IPS-18c (cell line): ENCODE results near the gene RAB5B.

Source experiments
- H3K4me3 ChIP-seq: 2 replicates; pipeline ENCODE4 v1.7.0; 2013; ENCODE audit warnings: low read depth, mild to moderate bottlenecking, low read length, moderate library complexity; ENCODE audit not compliant: insufficient read depth
- H3K9me3 ChIP-seq: one replicate; pipeline ENCODE4 v1.6.1; 2013; ENCODE audit warnings: mild to moderate bottlenecking, low read length, moderate library complexity; ENCODE audit not compliant: control insufficient read depth, insufficient read depth

Gene RAB5B

DNA sequence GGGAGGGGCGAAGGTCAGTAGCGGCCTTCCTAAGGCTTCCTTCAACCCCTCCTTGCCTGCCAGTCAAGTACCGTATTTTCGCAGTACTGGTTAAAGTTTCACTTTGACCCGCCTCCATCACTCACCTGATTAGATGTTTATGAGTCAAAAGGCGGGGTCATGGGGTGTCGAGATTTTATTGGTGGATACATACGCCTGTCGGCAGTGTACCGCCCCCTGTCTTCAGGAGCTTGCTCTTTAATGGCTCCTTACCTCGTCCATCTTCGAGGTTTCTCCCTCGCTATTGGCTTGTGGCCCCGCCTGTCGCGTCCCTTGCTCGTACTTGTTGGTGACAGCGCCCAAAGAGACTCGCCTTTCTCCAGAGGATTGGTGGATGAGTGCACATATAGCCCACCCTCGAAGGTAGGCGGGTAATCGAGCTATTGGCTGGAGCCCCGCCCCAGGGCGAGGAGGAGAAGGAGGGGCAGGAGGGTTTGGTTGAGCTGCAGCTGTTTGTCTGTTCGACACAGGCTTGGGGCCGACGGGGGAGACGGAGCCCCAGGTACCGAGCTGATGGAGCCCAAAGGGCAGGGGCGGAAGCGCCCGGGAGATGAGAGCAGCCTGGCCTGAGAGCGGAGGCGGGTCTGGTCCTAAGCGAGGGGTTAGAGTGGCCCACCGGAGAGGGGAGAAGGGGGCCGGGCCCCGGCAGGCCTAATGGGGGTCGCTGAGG, at the start of gene RAB5B:
Gene RAB5B, plus strand, starts transcription at position 480 of the 709 bp plus-strand sequence. CDS start 12,883 bp downstream, outside the sequence.
- peaks cover 4% of the 10 kb centered on the region for H3K9me3 ChIP-seq

DNA sequence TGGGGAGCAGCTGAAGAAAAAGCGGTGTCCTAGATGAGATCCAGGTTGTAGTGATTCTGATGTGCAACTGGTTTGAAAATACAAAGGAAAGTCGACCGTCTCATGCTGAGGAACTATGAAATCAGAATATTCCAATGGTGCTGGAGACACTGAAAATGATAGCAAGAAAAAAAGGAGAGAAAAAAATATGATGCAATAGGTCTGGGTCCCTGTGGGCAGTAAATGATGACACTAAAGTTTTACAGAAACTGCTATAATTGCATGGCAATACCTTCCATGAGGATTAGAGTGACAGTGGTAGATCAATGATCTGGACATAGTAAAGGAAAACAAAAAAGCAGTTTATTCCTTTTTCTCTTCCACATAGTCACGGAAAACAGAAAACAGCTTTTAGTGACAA, 48.5 kb upstream of the RAB5B start:
- no peak overlapping the region for H3K4me3 ChIP-seq

More for the DNA sequence above, at the start of gene RAB5B:
- H3K4me3 ChIP-seq = peak within 1 kb of the TSS; percentile 98

DNA sequence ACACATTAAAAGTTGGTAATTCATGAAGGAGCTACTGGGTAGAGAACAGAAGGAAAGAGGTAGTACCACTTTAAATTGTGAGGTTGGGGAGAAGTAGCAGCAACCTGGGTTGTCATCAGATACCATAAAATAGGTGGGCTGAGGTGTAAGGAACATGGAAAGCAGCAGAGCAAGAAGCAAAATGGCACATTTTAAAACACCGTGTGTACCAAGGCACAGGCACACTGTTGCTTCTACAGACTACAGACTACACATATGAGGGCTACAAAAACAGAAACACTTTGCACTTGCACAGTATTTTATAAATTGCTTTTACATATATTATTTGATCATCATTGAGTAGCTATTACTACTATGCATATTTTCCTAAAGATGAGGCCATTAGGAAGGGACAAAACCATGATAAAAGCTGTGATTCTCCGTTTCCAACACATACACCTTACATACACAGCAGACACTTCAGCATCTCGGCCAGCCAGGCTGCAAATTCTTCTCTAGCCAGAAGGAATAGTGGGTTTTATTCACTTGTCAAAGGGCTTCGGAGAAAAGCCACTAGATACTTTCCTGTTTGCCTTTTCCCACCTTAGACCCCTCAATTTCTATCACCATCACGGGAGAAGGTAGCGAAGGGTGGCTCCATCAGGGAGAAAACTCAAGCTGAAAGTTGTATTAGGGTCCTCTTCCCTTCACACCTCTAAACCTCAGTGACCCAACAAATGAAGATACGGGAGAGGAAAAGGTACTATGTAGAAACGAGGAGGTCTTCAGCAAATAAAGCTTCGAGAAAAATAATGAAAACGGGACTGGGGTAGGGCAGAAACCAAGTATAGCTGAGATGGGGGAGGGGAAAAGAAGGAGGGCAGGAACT, 47.8 kb upstream of the RAB5B start:
- no peaks in the 10 kb centered on the region for H3K9me3 ChIP-seq
- H3K4me3 ChIP-seq = peak overlapping the region; percentile 77

More for the DNA sequence above, 48.5 kb upstream of the RAB5B start:
- H3K9me3 ChIP-seq = no peaks in the 10 kb centered on the region

DNA sequence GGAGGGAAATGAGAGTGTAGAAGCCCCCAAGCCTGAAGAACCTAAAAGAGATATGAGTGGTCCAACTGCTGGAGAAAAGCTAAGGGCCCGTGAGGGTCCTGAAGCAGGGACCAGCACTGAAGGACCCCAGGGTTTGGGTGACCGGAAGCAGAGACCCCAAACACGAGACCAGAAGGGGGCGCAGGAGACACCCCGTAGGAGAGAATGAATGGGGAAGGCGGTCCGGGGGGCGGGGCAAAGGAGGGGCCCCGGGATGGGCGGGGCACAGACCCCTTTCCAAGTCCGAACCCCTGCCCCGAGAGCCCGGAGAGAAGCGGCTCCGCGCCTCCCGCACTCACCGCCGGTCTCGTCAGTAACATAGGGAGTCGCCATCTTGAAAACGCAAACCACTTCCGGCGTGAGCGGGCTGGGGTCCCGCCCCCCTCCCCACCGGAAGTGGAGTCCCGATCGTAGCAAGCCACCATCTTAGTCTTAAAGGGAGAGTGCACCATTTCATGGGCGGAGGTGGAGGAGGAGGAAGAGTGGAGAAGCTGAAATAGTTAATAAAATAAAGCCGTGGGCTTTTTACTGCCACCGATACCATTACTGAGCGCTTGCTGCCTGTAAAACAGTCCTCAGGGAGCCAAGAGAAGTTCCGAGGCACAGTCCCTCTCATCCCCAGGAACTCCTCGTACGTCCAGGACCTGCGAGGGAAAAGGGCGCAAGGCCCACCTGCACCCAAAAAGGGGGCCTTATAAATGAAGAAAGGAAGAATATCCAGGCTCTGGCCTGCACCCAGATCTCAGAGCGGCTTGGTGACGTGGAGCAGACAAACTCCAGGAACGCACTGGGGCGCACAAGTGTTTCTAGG, 46.9 kb upstream of the RAB5B start:
- Histone ChIP-seq H3K9me3 (no peaks in the 10 kb centered on the region), H3K4me3 (peak overlapping the region; percentile 77)

DNA sequence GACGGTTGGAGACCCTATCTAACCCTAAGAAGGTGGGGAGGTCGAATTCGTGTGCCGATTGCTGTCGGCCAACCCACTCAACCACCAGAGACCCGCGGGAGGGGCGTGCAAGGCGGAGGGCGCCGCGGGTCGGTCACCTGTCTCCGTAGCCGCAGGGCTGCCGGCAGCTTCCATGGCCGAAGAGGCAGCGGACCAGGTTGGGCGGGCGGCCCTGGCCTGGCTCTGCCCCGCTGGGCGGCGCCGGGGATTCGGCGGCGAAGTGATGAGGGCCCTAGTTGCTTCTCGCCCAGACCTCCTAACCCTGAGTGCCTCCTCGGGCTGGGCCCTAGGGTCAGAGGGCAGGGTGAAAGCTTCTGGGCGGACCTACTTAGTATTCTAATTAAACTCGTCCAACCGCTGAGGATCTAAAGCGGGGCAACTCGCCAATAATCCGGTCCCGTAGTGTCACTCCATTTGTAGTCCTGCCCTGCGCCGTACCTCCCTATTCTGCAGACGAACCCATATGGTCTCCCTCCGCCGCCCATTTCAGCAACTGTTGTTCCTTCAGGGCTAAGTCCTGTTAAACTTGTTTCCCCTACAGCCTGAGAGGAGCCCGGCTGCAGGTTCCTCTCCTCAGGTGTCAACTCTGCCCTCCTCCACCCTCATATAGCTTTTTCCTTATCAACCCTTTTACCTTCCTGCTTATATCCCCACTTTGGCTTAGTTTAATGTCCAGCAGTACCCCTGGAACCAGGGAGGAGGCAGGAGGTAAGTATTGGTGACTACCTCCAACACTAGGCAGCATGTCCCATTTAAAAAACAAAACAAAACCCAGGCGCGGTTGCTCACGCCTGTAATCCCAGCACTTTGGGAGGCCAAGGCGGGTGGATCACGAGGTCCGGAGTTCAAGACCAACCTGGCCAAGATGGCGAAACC, 46.0 kb upstream of the RAB5B start, which contains the start of gene PYM1:
Gene PYM1, minus strand, starts transcription at position 307 of the 915 bp plus-strand sequence. Its CDS starts 133 bp downstream, at position 174.
- H3K4me3 ChIP-seq = peak within 1 kb of the TSS; percentile 77
- no peaks in the 10 kb centered on the region for H3K9me3 ChIP-seq

GRCh38 chr12:55929306-55929791, 44.5 kb upstream of the RAB5B start:
- Histone ChIP-seq H3K4me3 (no peak overlapping the region), H3K9me3 (no peaks in the 10 kb centered on the region)

- no peaks in the 10 kb centered on the region for H3K9me3 ChIP-seq
- H3K4me3 ChIP-seq = peak within 1 kb of the TSS; percentile 63
These were observed 43.0 kb upstream of the RAB5B start, which contains the start of gene DGKA for GRCh38 chr12:55930771-55931316. Gene DGKA, plus strand, starts transcription at chr12:55931162. Its CDS starts 5,342 bp downstream, at chr12:55936504.

DNA sequence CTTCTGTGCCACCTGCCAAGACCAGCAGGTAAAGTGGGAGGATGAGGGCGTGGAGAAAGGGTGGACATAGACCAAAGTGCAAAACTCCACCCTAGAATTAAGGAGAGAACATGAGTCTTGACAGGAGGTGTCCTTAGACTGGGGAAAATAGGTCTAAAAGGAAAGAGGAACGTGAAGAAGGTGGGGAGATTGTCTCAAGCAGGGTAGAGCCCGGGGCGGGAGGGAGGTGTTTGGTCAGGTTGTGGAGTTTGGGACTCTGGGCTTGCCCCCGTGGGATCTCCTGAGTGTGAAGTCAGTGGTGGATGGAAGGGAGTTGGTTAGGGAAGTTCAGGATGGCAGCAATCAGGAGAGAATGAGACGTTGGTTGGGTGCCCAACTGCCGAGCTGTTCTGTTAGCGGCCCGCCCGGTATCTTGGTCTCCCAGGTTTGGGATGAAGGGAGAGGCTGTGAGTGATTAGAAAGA, 42.5 kb upstream of the RAB5B start:
- peak overlapping the region; percentile 63 for H3K4me3 ChIP-seq

GRCh38 chr12:55931780-55932550, 41.9 kb upstream of the RAB5B start:
- Histone ChIP-seq H3K9me3 (no peaks in the 10 kb centered on the region), H3K4me3 (peak overlapping the region; percentile 63)

More for the DNA sequence above, 42.5 kb upstream of the RAB5B start:
- no peaks in the 10 kb centered on the region for H3K9me3 ChIP-seq

GRCh38 chr12:55932551-55932910, 41.3 kb upstream of the RAB5B start:
- no peaks in the 10 kb centered on the region for H3K9me3 ChIP-seq
- H3K4me3 ChIP-seq = peak overlapping the region; percentile 63; the same call in 1 of the 2 replicates

- Histone ChIP-seq H3K4me3 (no peak overlapping the region), H3K9me3 (no peaks in the 10 kb centered on the region)
These were observed 40.6 kb upstream of the RAB5B start for GRCh38 chr12:55933169-55933798.

- Histone ChIP-seq H3K4me3 (no peak overlapping the region), H3K9me3 (no peaks in the 10 kb centered on the region)
These were observed 39.8 kb upstream of the RAB5B start for GRCh38 chr12:55933799-55934742.

DNA sequence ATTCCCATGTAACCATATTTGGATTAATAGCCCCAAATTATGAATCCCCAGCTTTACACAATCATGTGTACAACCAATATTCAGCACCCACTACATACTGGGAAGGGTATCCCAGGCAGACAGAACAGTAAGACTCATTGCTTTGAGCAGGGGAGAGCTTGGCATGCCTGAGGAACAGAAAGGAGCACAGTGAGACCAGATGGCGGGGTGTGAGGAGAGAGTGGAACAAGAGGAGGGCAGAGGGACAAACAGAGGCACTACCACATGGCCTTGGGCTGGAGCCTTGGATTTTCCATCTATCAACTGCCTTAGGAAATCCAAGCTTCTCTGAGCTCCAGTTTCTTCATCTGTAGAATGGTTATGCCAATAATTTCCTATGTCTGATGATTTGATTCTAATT, 39.1 kb upstream of the RAB5B start:
- Histone ChIP-seq H3K9me3 (no peaks in the 10 kb centered on the region), H3K4me3 (no peak overlapping the region)

DNA sequence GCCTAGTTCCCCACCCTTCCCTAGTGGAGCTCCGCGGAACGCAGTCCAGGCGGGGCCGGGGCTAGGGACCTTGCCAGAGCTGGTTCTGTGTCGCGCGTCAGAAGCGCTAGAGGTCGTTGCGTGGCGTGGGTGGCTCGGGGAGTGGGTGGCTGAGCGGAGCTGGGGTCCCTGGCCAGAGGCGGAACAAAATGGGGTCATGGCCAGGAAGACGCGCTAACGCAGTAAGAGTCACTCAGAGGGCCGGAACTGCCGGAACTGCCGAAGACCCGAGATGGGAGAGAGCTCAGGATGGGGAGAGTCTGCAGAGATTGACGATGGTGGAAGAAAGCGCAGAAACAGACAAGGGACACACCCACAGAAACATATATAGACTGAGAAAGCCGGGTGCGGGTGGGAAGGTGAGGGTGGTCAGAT, 38.1 kb upstream of the RAB5B start:
- H3K9me3 ChIP-seq = no peaks in the 10 kb centered on the region
- H3K4me3 ChIP-seq = no peak overlapping the region
